ENCODE results near the gene IFIT1B.

IFIT1B gene

DNA sequence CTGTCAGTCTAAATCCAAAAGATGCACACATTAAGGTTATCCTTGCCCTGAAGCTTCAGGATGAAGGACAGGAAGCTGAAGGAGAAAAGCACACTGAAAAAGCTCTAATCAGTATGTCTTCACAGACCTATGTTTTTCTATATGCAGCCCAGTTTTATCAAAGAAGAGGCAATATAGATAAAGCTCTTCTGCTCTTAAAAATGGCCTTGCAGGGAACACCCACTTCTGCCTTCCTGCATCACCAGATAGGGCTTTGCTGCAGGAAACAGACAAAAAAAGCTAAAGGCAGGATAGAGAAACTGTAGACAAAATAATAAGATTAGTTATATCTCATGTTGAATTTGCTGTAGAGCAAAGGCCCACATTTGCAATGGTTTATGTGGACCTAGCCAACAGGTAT, 14.9 kb upstream of the IFIT1B start:
- Mint-ChIP-seq H3K27ac (no peak overlapping the region), H3K4me1 (peaks cover 7% of the 10 kb centered on the region), H3K4me3 (no peak overlapping the region), H3K36me3 (no peaks in the 10 kb centered on the region), H3K9me3 (no peaks in the 10 kb centered on the region)
- ATAC-seq: no peak
- no peak for DNase-seq (ENCODE audit: low spot score in 2 of 2)

DNA sequence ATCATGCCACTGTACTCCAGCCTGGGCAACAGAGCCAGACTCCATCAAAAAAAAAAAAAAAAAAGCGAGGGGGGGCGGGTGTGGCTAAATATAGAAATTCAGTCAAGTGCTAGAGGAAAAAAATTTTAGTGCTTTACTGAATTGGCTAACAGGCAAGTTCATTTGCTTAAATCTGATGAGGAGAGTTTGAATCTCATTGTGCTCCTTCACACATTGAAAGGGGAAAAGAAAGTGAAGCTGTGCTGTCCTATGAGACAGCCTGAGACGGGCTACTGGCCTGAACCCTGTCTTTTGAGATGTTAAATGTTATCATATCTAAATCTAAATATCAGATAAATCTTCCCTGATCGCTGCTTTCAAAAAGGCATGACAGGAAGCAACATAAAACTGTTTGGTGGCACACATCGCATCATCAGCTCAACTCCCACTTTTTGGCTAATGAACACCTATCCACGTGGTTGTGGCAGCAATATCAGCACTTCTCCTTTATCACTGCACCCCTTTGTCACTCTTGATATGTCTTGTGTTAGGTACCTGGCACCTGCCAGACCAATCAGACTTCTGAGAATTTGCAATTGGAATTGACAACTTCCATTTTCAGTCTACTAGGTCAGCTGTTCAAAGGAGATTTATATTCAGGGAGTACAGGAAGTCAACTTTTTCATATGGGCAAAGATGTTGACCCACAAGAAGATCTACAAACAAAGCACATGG, 14.0 kb upstream of the IFIT1B start:
- Mint-ChIP-seq H3K36me3 (no peaks in the 10 kb centered on the region), H3K27ac (no peak overlapping the region), H3K4me3 (no peak overlapping the region), H3K4me1 (peaks cover 12% of the 10 kb centered on the region), H3K9me3 (no peaks in the 10 kb centered on the region)
- DNase-seq (ENCODE audit: low spot score in 2 of 2) (no peak), ATAC-seq (no peak)

DNA sequence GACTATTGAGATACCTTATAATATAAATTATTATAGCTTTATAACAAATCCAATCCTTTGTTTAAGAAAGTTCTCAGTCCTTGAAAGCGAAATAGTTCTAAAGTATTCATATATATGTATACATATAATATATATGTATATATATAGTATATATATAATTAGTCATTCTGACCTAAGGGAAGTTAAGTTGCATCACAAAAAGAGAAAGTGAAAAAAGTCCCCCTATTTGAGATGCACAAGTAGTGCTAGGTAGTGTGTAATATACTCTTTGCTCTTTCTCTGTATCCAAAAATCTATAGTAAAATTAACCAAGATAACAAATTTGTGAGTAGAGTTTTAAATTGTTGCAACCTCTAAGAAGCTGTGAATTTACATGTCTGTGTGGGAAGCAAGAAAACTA, 13.3 kb upstream of the IFIT1B start:
- no peak for DNase-seq (ENCODE audit: low spot score in 2 of 2)
- no peaks in the 10 kb centered on the region for H3K36me3 Mint-ChIP-seq
- H3K9me3 Mint-ChIP-seq: no peaks in the 10 kb centered on the region
- H3K27ac Mint-ChIP-seq: no peak overlapping the region
- no peak for ATAC-seq
- H3K4me1 Mint-ChIP-seq: peaks cover 18% of the 10 kb centered on the region
- H3K4me3 Mint-ChIP-seq: no peak overlapping the region

DNA sequence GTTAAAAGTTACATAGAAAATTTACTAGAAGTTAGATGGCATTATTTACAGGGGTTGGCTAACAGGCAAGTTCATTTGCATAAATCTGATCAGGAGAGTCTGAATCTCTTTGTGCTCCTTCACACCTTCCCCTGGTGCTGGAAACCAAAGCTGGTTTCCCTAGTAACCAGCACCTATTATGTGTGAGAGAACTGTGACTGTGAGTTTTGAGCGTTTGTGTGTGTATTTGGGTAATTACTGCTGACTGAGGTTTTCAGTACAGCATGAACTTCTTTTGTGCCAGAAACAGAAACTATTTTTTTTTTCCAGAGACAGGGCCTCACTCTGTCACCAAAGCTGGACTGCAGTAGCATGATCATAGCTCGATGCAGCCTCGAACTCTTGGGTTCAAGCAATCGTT, 10.3 kb upstream of the IFIT1B start:
- DNase-seq (ENCODE audit: low spot score in 2 of 2): no peak
- H3K9me3 Mint-ChIP-seq: no peaks in the 10 kb centered on the region
- H3K36me3 Mint-ChIP-seq: no peaks in the 10 kb centered on the region
- ATAC-seq: peak; percentile 74
- no peak overlapping the region for H3K27ac Mint-ChIP-seq
- H3K4me3 Mint-ChIP-seq: no peak overlapping the region
- peaks cover 18% of the 10 kb centered on the region for H3K4me1 Mint-ChIP-seq

DNA sequence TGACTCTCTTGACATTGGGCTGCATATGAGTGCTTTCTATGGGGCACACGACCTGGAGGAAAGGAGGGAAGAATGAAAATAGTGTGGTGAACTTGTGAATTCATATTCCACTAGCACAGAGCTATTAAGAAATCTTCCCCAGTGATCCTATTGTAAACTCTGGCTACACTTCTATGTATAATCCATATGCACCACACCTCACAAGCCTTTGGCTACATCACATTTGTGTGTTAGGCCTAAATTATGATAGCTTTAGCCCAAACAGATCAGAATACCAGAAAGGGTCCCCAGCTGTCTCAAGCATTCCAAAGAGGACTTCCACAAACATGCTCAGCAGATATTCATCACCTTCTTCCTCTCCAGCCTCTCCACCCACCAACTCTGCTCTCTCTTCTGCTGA, 9.7 kb upstream of the IFIT1B start:
- no peaks in the 10 kb centered on the region for H3K9me3 Mint-ChIP-seq
- DNase-seq (ENCODE audit: low spot score in 2 of 2) (no peak), ATAC-seq (no peak)

DNA sequence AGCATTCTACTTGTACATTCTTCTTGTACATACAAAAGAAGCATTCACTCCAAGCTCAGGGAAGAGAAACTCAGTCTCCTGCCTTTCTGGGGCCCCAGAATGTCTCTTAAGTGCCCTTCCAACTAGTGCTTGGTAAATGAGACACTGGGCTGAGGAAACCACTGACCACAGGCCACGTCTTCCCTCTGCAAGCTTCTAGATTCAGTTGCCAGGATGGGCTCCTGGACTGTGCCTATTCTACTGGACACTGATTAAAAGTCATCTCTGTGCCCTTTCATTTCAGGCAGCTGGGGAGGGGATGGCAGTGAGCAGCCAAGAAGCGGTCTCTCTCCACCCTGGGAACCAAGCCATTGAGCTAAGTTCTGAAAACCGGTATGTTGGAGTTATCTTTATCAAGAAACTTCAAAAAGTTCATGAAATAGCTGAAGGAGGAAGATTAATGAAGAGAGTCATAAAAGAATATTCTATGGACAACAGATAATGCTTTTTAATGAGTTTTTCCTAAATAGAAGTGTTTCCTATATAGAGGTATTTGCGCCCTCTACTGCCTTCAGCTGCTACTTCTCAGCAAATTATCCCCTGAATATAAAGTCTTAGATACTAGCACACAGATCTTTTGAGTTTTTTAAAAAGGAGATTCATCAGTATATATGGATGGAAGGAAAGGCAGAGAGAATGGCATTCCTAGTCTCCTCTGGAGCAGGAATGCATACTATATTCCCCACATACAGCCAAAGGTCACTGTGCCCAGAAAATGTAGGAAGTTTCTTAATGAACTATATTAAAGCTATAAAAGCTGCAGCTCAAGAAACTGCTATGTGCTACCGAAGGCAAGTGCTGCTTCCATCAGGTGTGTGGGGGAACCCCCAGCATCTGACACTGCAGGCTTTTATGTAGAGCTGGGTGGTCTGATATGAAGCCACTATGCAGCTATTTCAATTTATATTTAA, 8.4 kb upstream of the IFIT1B start:
- Mint-ChIP-seq H3K4me1 (peaks cover 18% of the 10 kb centered on the region), H3K36me3 (no peaks in the 10 kb centered on the region), H3K9me3 (no peaks in the 10 kb centered on the region), H3K27ac (no peak overlapping the region), H3K4me3 (no peak overlapping the region)
- DNase-seq (ENCODE audit: low spot score in 2 of 2) (no peak), ATAC-seq (no peak)

More for the DNA sequence above, 9.7 kb upstream of the IFIT1B start:
- no peaks in the 10 kb centered on the region for H3K36me3 Mint-ChIP-seq
- H3K4me1 Mint-ChIP-seq: peaks cover 18% of the 10 kb centered on the region
- H3K27ac Mint-ChIP-seq: no peak overlapping the region
- no peak overlapping the region for H3K4me3 Mint-ChIP-seq

DNA sequence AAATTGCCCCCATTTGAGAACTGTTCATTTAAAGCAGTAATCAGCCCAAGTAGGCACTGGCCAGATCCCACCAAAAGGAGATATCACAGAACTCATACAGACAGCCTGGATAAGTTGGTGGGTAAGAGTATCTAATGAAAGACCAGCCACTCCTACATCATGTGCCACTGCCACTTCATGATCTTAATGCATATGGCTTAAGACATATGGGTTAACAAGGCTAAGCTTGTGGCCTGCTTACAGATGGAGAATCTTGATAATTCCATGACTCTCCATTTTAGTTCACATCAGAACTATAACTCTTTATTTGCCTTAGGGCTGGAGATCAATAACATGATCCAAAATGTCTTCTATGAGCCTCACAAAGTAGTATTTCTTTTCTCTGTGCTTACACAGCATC, 6.8 kb upstream of the IFIT1B start:
- Mint-ChIP-seq H3K36me3 (no peaks in the 10 kb centered on the region), H3K27ac (no peak overlapping the region), H3K9me3 (no peaks in the 10 kb centered on the region), H3K4me3 (no peak overlapping the region), H3K4me1 (peaks cover 18% of the 10 kb centered on the region)
- DNase-seq (ENCODE audit: low spot score in 2 of 2): no peak
- ATAC-seq: no peak

DNA sequence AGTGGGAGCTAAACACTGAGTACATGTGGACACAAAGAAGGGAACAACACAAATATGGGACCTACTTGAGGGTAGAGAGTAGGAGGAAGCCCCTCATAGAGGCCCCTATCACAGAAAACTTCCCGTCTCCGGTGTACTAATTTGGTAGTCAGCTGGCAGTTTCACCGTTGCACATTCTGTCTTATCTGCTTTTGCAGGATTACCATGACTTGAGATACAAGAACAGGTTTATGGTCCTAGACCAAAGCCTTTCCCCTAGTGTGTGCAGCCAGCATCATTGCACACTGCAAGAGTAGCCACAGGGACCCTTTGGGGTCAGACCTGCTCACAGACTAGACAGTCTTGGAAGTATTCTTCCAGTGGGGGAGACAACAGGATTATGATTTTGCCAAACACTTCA, 5.9 kb upstream of the IFIT1B start:
- DNase-seq (ENCODE audit: low spot score in 2 of 2): no peak
- no peak for ATAC-seq
- no peaks in the 10 kb centered on the region for H3K36me3 Mint-ChIP-seq
- H3K4me3 Mint-ChIP-seq: no peak overlapping the region
- no peaks in the 10 kb centered on the region for H3K9me3 Mint-ChIP-seq
- H3K4me1 Mint-ChIP-seq: peaks cover 18% of the 10 kb centered on the region
- no peak overlapping the region for H3K27ac Mint-ChIP-seq

DNA sequence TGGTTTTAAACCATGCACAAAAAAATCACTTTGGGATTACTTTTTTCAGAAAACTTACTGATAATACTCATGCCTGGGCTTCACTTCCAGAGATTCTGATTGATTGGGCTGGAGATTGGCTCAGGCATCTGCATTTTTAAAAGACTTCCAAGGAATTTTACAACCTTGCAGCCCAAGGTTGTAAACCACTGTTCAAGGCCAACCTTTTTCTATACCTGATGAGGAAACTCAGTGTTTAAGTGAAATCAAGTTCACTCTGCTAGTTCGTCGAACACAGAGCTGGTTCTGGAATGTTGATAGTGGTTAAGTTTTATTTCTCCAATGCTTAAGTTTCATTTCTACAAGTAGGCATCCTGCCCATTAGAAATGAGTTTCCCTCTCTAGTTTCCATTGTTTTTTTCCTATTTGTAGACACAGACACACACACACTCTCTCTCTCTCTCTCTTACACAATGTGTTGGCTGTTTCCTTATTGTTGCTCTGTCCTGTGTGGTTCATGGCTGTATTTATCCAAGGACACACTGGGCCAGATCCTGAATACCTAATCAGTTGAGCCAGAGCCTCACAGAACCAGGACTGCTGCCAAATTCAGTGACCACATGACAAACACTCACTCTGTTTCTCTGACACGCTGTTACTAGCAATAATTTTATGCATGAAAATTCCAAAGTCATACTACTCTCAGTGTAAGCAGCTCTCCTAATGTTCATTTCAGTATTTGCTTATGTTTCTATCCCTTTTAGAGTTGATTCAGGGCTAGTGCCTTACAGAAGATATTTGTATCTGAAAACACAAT, 3.7 kb upstream of the IFIT1B start:
- ATAC-seq: no peak
- no peak overlapping the region for H3K27ac Mint-ChIP-seq
- no peaks in the 10 kb centered on the region for H3K36me3 Mint-ChIP-seq
- H3K9me3 Mint-ChIP-seq: no peaks in the 10 kb centered on the region
- DNase-seq (ENCODE audit: low spot score in 2 of 2): no peak
- H3K4me1 Mint-ChIP-seq: peaks cover 3% of the 10 kb centered on the region
- H3K4me3 Mint-ChIP-seq: no peak overlapping the region

DNA sequence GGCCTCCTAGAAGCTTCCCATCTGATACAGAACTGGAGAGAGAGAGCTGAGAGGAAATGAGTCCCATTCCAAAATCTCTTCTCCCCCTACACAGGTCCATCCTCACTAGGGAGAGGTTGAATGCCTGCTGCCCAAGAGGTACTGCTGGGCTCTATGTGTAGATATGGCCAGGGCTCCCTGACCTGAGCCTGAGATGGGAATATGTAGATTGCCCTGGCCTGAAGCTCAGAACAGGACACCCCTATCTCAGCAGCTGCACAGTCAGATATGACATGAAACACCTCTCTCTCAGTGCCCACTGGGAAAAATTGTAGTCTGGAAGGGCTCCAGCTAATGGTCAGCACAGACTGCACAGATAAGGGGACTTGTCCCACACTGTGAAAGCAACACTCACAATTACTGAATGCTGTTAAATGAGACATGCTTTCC, 3.1 kb upstream of the IFIT1B start:
- Mint-ChIP-seq H3K4me3 (no peak overlapping the region), H3K4me1 (no peaks in the 10 kb centered on the region), H3K9me3 (no peaks in the 10 kb centered on the region), H3K27ac (no peak overlapping the region), H3K36me3 (no peaks in the 10 kb centered on the region)
- DNase-seq (ENCODE audit: low spot score in 2 of 2) (no peak), ATAC-seq (no peak)

DNA sequence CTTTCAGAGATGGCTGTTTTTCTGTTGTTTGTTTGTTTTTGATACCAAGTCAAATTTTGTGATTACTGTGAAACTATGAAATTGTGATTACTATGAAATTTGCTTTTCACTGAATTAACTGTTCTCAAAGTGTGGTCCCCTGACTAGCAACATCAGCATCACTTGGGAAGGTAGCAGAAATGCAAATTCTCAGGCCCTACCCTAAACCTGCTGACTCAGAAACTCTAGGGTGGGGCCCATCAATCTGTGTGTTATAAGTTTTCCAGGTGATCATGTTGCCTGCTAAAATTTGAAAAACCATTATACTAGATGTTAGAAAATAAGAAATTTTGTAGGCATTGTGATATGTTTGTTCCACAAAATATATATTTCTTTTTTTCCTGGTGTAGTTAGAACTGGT, 1.2 kb downstream of the IFIT1B start:
- no peaks in the 10 kb centered on the region for H3K9me3 Mint-ChIP-seq
- DNase-seq (ENCODE audit: low spot score in 2 of 2) (no peak), ATAC-seq (no peak)
- no peaks in the 10 kb centered on the region for H3K36me3 Mint-ChIP-seq
- no peak overlapping the region for H3K27ac Mint-ChIP-seq
- no peaks in the 10 kb centered on the region for H3K4me1 Mint-ChIP-seq
- no peak overlapping the region for H3K4me3 Mint-ChIP-seq

DNA sequence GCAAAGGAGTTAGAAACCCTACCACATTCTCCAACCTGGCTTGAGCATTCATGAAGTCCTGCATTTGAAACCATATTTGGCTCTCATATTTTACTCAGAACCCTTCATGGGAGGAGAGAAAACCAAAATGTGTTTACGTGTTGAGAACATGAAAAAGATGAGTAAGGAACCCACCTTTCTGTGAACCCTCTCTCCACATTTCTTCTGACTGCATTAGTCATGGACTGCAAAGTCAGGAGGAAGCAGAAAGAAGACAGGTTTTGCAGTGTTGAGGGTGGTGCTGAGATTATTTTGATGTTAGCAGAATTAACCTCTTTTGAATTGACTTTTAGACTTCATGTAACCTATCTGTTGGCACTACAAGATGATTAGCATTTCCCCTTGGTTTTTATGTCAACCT, 4.9 kb downstream of the IFIT1B start:
- no peak overlapping the region for H3K4me3 Mint-ChIP-seq
- H3K27ac Mint-ChIP-seq: no peak overlapping the region
- H3K9me3 Mint-ChIP-seq: no peaks in the 10 kb centered on the region
- H3K36me3 Mint-ChIP-seq: no peaks in the 10 kb centered on the region
- DNase-seq (ENCODE audit: low spot score in 2 of 2) (no peak), ATAC-seq (peak; percentile 77)
- H3K4me1 Mint-ChIP-seq: no peaks in the 10 kb centered on the region

DNA sequence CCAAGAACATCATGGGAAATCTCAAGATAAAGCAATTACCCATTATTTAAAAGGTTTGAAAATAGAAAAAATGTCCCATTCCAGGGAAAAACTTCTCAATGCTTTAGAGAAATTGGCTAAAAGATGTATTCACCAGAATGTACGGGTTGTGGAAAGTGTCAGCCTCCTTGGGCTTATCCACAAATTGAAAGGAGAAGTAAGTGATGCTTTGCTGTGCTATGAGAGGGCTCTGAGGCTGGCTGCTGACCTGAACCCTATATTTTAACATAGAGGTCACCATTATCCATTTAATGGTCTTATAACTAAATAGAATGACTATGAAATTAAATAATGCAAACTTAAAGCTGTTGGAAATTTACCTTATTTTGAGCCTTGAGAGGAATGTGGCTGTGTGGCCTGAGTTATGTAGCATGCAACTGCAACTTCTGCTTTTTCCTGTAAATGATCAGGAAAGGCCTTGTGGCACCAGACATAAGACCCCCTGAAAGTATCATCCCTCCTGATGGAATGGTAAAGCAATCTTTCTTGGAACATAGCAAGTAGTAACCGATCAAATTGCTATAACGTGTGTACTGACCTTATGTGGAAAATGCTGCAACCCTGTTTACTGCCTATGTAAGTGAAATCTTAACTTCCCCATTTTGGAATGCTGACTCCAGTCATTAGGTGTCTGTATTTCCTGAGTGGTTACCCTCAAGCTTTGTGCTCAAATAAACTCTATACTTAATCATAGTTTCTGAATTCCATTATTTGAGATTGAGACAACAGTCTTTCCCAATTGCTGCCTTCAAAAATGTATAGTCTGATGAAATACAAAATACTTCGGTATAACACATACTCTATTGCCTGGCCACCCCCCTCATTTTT, 6.9 kb downstream of the IFIT1B start:
- no peaks in the 10 kb centered on the region for H3K4me1 Mint-ChIP-seq
- H3K9me3 Mint-ChIP-seq: no peaks in the 10 kb centered on the region
- DNase-seq (ENCODE audit: low spot score in 2 of 2) (no peak), ATAC-seq (no peak)
- no peaks in the 10 kb centered on the region for H3K36me3 Mint-ChIP-seq
- no peak overlapping the region for H3K27ac Mint-ChIP-seq
- no peak overlapping the region for H3K4me3 Mint-ChIP-seq

DNA sequence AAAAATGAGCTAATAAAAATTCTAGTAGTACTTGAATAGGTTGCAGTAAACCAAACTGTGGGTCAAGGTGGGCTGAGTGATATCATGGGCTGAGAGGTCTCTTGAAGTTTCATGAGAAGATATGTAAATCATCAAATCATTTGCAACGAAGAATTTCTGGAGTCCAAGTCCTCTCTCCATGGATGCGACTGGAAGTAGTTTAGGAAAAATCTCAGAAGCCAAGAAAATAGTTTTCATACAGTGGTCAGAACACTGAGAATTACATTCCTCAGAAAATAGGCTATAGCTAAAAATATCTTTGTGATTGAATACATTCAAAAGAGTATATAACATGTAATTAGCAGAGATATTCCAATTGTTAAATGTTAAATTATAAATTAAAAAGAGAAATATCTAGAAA, 10.9 kb downstream of the IFIT1B start:
- Mint-ChIP-seq H3K36me3 (no peaks in the 10 kb centered on the region), H3K4me1 (peaks cover 16% of the 10 kb centered on the region), H3K27ac (no peak overlapping the region), H3K4me3 (no peak overlapping the region), H3K9me3 (no peaks in the 10 kb centered on the region)
- DNase-seq (ENCODE audit: low spot score in 2 of 2) (no peak), ATAC-seq (no peak)

DNA sequence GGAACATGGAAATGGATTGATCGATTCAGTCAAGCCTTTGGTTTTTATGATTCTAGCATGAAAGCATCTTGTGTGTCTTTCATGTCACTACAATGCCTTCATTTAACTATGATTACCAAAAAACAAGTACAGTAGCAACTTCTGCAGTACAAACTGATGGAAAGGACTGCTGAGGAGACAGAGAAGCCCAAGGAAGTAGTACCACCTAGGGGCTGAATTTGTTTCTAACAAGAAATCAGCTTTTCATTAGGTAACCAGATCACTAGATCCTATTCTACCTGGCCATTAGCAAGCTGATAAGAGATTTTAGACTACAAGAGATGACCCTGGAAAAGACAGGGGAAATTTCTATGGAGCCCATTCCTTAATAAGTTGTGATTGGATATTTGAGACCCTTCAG, 11.4 kb downstream of the IFIT1B start:
- DNase-seq (ENCODE audit: low spot score in 2 of 2) (no peak), ATAC-seq (no peak)
- H3K36me3 Mint-ChIP-seq: no peaks in the 10 kb centered on the region
- no peak overlapping the region for H3K4me3 Mint-ChIP-seq
- peaks cover 16% of the 10 kb centered on the region for H3K4me1 Mint-ChIP-seq
- no peaks in the 10 kb centered on the region for H3K9me3 Mint-ChIP-seq
- no peak overlapping the region for H3K27ac Mint-ChIP-seq
